Measurements from ENCODE around the gene AKT1. TPM values are rescaled to one million over a fixed set of nuclear protein-coding genes. Genes with fewer than 3 reads are reported as not detected.

Gene AKT1
- total and polyA plus RNA-seq, 5 experiments from 2014 or later: 8.9 to 95.7 (median 33.4) TPM

- POLR2A ChIA-PET: interaction anchor here (0.7 to 2.6 kb wide), 11 partner anchors 25 to 475 kb away, joined by 3 to 21 read pairs (median 5); partner anchors contain the start of genes ADSS1, SIVA1 and ZBTB42
- peak; percentile 85 to 100 (median 95) for DNase-seq
- Mint-ChIP-seq H3K27ac (peak overlapping the region in 2 of 10 donors; percentile 37 to 94), H3K4me3 (peak overlapping the region; percentile 78 to 95 (median 87)), H3K36me3 (no peaks in the 10 kb centered on the region), H3K9me3 (peaks cover 0 to 14% (median 0%) of the 10 kb centered on the region in 9 donors), H3K27me3 (peaks cover 0 to 8% (median 0%) of the 10 kb centered on the region in 5 donors), H3K4me1 (peaks cover 10 to 24% (median 22%) of the 10 kb centered on the region in 4 donors)
- ATAC-seq: peak; percentile 87 to 89
Measured at GRCh38 chr14:104826189-104826860, 30.8 kb upstream of the AKT1 start.

GRCh38 chr14:104824353-104824997, 28.9 kb upstream of the AKT1 start:
- POLR2A ChIA-PET: interaction anchor here (1.4 kb wide), 1 partner anchor 101 kb away, joined by 4 read pairs; the partner anchor contains the start of gene ADSS1
- no peak for DNase-seq
- Mint-ChIP-seq H3K27ac (peak overlapping the region in 4 of 10 donors; percentile 20 to 94 (median 24)), H3K27me3 (peaks cover 0 to 8% (median 0%) of the 10 kb centered on the region in 5 donors), H3K36me3 (no peaks in the 10 kb centered on the region), H3K4me1 (peaks cover 10 to 24% (median 22%) of the 10 kb centered on the region in 4 donors), H3K9me3 (peaks cover 0 to 14% (median 0%) of the 10 kb centered on the region in 9 donors), H3K4me3 (peak overlapping the region; percentile 74 to 95 (median 86))
- ATAC-seq: no peak

- Mint-ChIP-seq H3K9me3 (peaks cover 0 to 14% (median 0%) of the 10 kb centered on the region in 9 donors), H3K36me3 (no peaks in the 10 kb centered on the region), H3K4me3 (no peak overlapping the region), H3K4me1 (peaks cover 10 to 26% (median 23%) of the 10 kb centered on the region in 4 donors), H3K27me3 (peaks cover 0 to 8% (median 0%) of the 10 kb centered on the region in 5 donors), H3K27ac (no peak overlapping the region)
- POLR2A ChIA-PET: interaction anchor here (0.6 kb wide), 1 partner anchor 22 kb away, joined by 3 read pairs; the partner anchor contains the start of gene ZBTB42
- no peak for DNase-seq
- ATAC-seq: no peak
Measured at GRCh38 chr14:104822821-104823615, 27.5 kb upstream of the AKT1 start.

- ATAC-seq (no peak), DNase-seq (no peak)
- Mint-ChIP-seq H3K9me3 (peaks cover 0 to 14% (median 0%) of the 10 kb centered on the region in 9 donors), H3K4me3 (no peak overlapping the region), H3K27ac (no peak overlapping the region), H3K4me1 (peaks cover 13 to 22% (median 16%) of the 10 kb centered on the region in 4 donors), H3K27me3 (peaks cover 0 to 8% (median 0%) of the 10 kb centered on the region in 5 donors), H3K36me3 (no peaks in the 10 kb centered on the region)
- POLR2A ChIA-PET: no interaction called here
Measured at GRCh38 chr14:104821971-104822608, 26.5 kb upstream of the AKT1 start.

GRCh38 chr14:104821229-104821945, 25.8 kb upstream of the AKT1 start:
- POLR2A ChIA-PET: interaction anchor here (1.1 kb wide), 1 partner anchor 21 kb away, joined by 4 read pairs; the partner anchor contains the start of gene ZBTB42
- Mint-ChIP-seq H3K9me3 (peaks cover 0 to 14% (median 0%) of the 10 kb centered on the region in 9 donors), H3K4me1 (peaks cover 13 to 25% (median 18%) of the 10 kb centered on the region in 4 donors), H3K27ac (peak overlapping the region in 1 of 10 donors; percentile 62), H3K27me3 (peaks cover 0 to 8% (median 0%) of the 10 kb centered on the region in 5 donors), H3K4me3 (peak overlapping the region in 1 of 10 donors; percentile 10), H3K36me3 (no peaks in the 10 kb centered on the region)
- DNase-seq (no peak), ATAC-seq (no peak)

GRCh38 chr14:104820669-104821228, 25.2 kb upstream of the AKT1 start:
- no peak overlapping the region for H3K27ac Mint-ChIP-seq
- no peak for ATAC-seq
- H3K27me3 Mint-ChIP-seq: peaks cover 0 to 8% (median 0%) of the 10 kb centered on the region in 5 donors
- no peak overlapping the region for H3K4me3 Mint-ChIP-seq
- H3K9me3 Mint-ChIP-seq: peaks cover 0 to 14% (median 0%) of the 10 kb centered on the region in 9 donors
- H3K4me1 Mint-ChIP-seq: peaks cover 11 to 23% (median 17%) of the 10 kb centered on the region in 4 donors
- no peaks in the 10 kb centered on the region for H3K36me3 Mint-ChIP-seq
- POLR2A ChIA-PET: interaction anchor here (1.1 kb wide), 1 partner anchor 20 kb away, joined by 4 read pairs; the partner anchor contains the start of gene ZBTB42
- DNase-seq: no peak

- peaks cover 7 to 17% (median 13%) of the 10 kb centered on the region in 4 donors for H3K4me1 Mint-ChIP-seq
- POLR2A ChIA-PET: no interaction called here
- ATAC-seq: no peak
- peaks cover 0 to 6% (median 0%) of the 10 kb centered on the region in 9 donors for H3K9me3 Mint-ChIP-seq
- H3K4me3 Mint-ChIP-seq: no peak overlapping the region
- no peak overlapping the region for H3K27ac Mint-ChIP-seq
- H3K36me3 Mint-ChIP-seq: no peaks in the 10 kb centered on the region
- no peak for DNase-seq
- H3K27me3 Mint-ChIP-seq: peaks cover 0 to 2% (median 0%) of the 10 kb centered on the region in 5 donors
Measured at GRCh38 chr14:104819361-104819781, 23.8 kb upstream of the AKT1 start.

GRCh38 chr14:104818714-104819161, 23.2 kb upstream of the AKT1 start:
- H3K27me3 Mint-ChIP-seq: no peaks in the 10 kb centered on the region
- peaks cover 0 to under 1% (median 0%) of the 10 kb centered on the region in 9 donors for H3K9me3 Mint-ChIP-seq
- POLR2A ChIA-PET: interaction anchor here (0.9 kb wide), 1 partner anchor 18 kb away, joined by 5 read pairs; the partner anchor contains the start of gene ZBTB42
- peak overlapping the region in 1 of 10 donors; percentile 36 for H3K27ac Mint-ChIP-seq
- H3K4me1 Mint-ChIP-seq: peaks cover 7 to 23% (median 19%) of the 10 kb centered on the region in 4 donors
- H3K36me3 Mint-ChIP-seq: no peaks in the 10 kb centered on the region
- ATAC-seq (no peak), DNase-seq (no peak)
- peak overlapping the region in 1 of 10 donors; percentile 38 for H3K4me3 Mint-ChIP-seq

GRCh38 chr14:104817930-104818713, 22.6 kb upstream of the AKT1 start:
- Mint-ChIP-seq H3K9me3 (no peaks in the 10 kb centered on the region), H3K4me3 (peak overlapping the region in 6 of 10 donors; percentile 4 to 92 (median 25))

GRCh38 chr14:104816616-104816884, 21.0 kb upstream of the AKT1 start:
- Mint-ChIP-seq H3K9me3 (no peaks in the 10 kb centered on the region), H3K4me1 (peaks cover 8 to 31% (median 24%) of the 10 kb centered on the region in 4 donors), H3K36me3 (no peaks in the 10 kb centered on the region), H3K4me3 (peak overlapping the region; percentile 86 to 94 (median 92)), H3K27me3 (no peaks in the 10 kb centered on the region), H3K27ac (peak overlapping the region; percentile 88 to 98 (median 94))
- DNase-seq: no peak
- POLR2A ChIA-PET: no interaction called here
- ATAC-seq: no peak

More at GRCh38 chr14:104817930-104818713, 22.6 kb upstream of the AKT1 start:
- Mint-ChIP-seq H3K36me3 (no peaks in the 10 kb centered on the region), H3K27ac (peak overlapping the region in 3 of 10 donors; percentile 44 to 63 (median 46)), H3K27me3 (no peaks in the 10 kb centered on the region), H3K4me1 (peaks cover 8 to 27% (median 23%) of the 10 kb centered on the region in 4 donors)
- POLR2A ChIA-PET: interaction anchor here (0.9 kb wide), 1 partner anchor 17 kb away, joined by 5 read pairs; the partner anchor contains the start of gene ZBTB42
- DNase-seq: no peak
- no peak for ATAC-seq

Data from naive thymus-derived CD8-positive, alpha-beta T cell (primary cell).